HepG2 (cell line): Measurements from ENCODE around the gene GAL3ST2. TPM values are rescaled to one million over a fixed set of nuclear protein-coding genes. Genes with fewer than 3 reads are reported as not detected.

Source experiments
- ATAC-seq: fragments of 200-7000 bp; cut with Tn5 transposase; 3 replicates; pipeline ENCODE4 v1.9.1; 2020; ENCODE audit warnings: mild to moderate bottlenecking, moderate library complexity
- BruUV-seq: library from RNA; stranded (reverse); fragments of 400-500 nt; replicated peaks from 2 replicates; lab custom pipeline; 2021; lab: Mats Ljungman, UMichigan
- CTCF ChIA-PET: fragments of 300-600 bp; formaldehyde crosslinking; extraction: SDS; loops from one replicate; lab custom pipeline; 2021; ENCODE audit warnings: low total read pairs, inconsistent platforms, low intra/inter-chr PET ratio; lab: Yijun Ruan, JAX
- POLR2A ChIA-PET: fragments of 350-600 bp; sonication (Branson Sonifier 250); formaldehyde crosslinking; loops from one replicate; lab custom pipeline; 2020; ENCODE audit warnings: antibody characterized with exemption, inconsistent platforms; lab: Yijun Ruan, JAX
- DNase-seq: peaks from one replicate; pipeline ENCODE4 v3.0.0-alpha.2; 2015; ENCODE audit warnings: low spot score
- FAIRE-seq: peaks from 3 replicates; lab custom pipeline; 2011; peaks lifted over from hg19 to GRCh38; lab: Jason Lieb, UNC
- H2AFZ ChIP-seq: one replicate; pipeline ENCODE4 v1.6.1; 2011; ENCODE audit warnings: low read length, inconsistent platforms
- H3K27ac ChIP-seq: fragments of 300-600 bp; 3 replicates; pipeline ENCODE4 v1.8.0; 2011; ENCODE audit warnings: mixed run types, mild to moderate bottlenecking, mixed read lengths, low read length, inconsistent platforms; ENCODE audit not compliant: insufficient read depth; ENCODE audit errors: extremely low read length
- H3K27me3 ChIP-seq, 2 experiments: fragments of 200-600 bp in 1 of 2; 2 replicates in 1 of 2; 3 replicates in 1 of 2; pipeline versions ENCODE4 v1.6.0 to v1.8.0; 2011; ENCODE audit warnings: low read length in 2 of 2, mild to moderate bottlenecking in 2 of 2, moderate library complexity in 2 of 2, inconsistent platforms in 1 of 2; ENCODE audit not compliant: insufficient read depth in 2 of 2, control insufficient read depth in 1 of 2
- H3K36me3 ChIP-seq, 2 experiments: fragments of 200-600 bp in 1 of 2; replicated peaks in 1 of 2; 2 replicates in 1 of 2; 3 replicates in 1 of 2; pipeline versions ENCODE4 v1.5.1 to v1.8.0; 2011; ENCODE audit warnings: low read length in 2 of 2, inconsistent platforms in 1 of 2; ENCODE audit not compliant: insufficient read depth in 2 of 2, control insufficient read depth in 1 of 2
- H3K4me1 ChIP-seq: 2 replicates; pipeline ENCODE4 v1.5.1; 2012; ENCODE audit warnings: low read length, inconsistent platforms; ENCODE audit not compliant: insufficient read depth
- H3K4me2 ChIP-seq: 2 replicates; pipeline ENCODE4 v1.6.0; 2011; ENCODE audit warnings: low read depth, low read length, inconsistent platforms
- H3K4me3 ChIP-seq, 3 experiments: fragments of 200-600 bp in 1 of 3; sonication (generic), shearing (Covaris generic) in 1 of 3; replicated peaks in 1 of 3; 2 replicates each; pipeline ENCODE4 v1.5.1; 2011 to 2016; ENCODE audit warnings: low read length in 3 of 3, inconsistent platforms in 2 of 3, low read depth in 2 of 3, mild to moderate bottlenecking in 2 of 3, control low read depth in 1 of 3, mixed read lengths in 1 of 3; ENCODE audit not compliant: insufficient read depth in 1 of 3
- H3K79me2 ChIP-seq: one replicate; pipeline ENCODE4 v1.6.1; 2011; ENCODE audit warnings: low read length, inconsistent platforms; ENCODE audit not compliant: insufficient read depth
- H3K9ac ChIP-seq: 2 replicates; pipeline ENCODE4 v1.6.0; 2011; ENCODE audit warnings: mild to moderate bottlenecking, low read depth, low read length, inconsistent platforms; ENCODE audit not compliant: insufficient read depth
- H3K9me3 ChIP-seq: 2 replicates; pipeline ENCODE4 v1.5.1; 2012; ENCODE audit warnings: mild to moderate bottlenecking, low read length
- H4K20me1 ChIP-seq: 2 replicates; pipeline ENCODE4 v1.6.0; 2011; ENCODE audit warnings: inconsistent platforms, mild to moderate bottlenecking, low read length, moderate library complexity; ENCODE audit not compliant: insufficient read depth
- CCAR2 ChIP-seq: fragments of 200-400 bp; formaldehyde crosslinking; optimal IDR thresholded peaks from 2 replicates; pipeline ENCODE3; 2018; ENCODE audit warnings: low read depth, mild to moderate bottlenecking, low read length, moderate library complexity
- GABPA ChIP-seq, 2 experiments: IDR thresholded peaks; 2 replicates each; pipeline ENCODE4 v1.6.1; 2011 to 2016; ENCODE audit warnings: low read depth in 2 of 2, low read length in 1 of 2, missing biosample characterization in 1 of 2, missing genetic modification characterization in 1 of 2
- HOXD1 ChIP-seq: sonication (generic); formaldehyde crosslinking; IDR thresholded peaks from 2 replicates; pipeline ENCODE4 v1.5.0; 2020; ENCODE audit warnings: missing genetic modification reagents
- PTBP1 ChIP-seq: fragments of 200-400 bp; formaldehyde crosslinking; IDR thresholded peaks from 2 replicates; pipeline ENCODE4 v1.6.1; 2018; ENCODE audit warnings: low read length, low read depth; ENCODE audit not compliant: poor library complexity, severe bottlenecking
- RFXANK ChIP-seq: IDR thresholded peaks from 2 replicates; pipeline ENCODE4 v1.6.1; 2016
- SMC3 ChIP-seq: IDR thresholded peaks from 2 replicates; pipeline ENCODE4 v1.6.1; 2011; ENCODE audit warnings: low read length, improper control_type of control experiment
- SYNCRIP ChIP-seq: fragments of 200-400 bp; formaldehyde crosslinking; IDR thresholded peaks from 2 replicates; pipeline ENCODE4 v1.6.1; 2018; ENCODE audit warnings: mild to moderate bottlenecking, low read depth, low read length; ENCODE audit not compliant: insufficient read depth
- ZNF329 ChIP-seq: sonication (generic); formaldehyde crosslinking; IDR thresholded peaks from 2 replicates; pipeline ENCODE4 v1.9.0; 2021; ENCODE audit warnings: low read depth, mild to moderate bottlenecking, missing genetic modification reagents
- ZNF333 ChIP-seq: sonication (generic); formaldehyde crosslinking; IDR thresholded peaks from 2 replicates; pipeline ENCODE4 v1.4.0; 2020; ENCODE audit warnings: mild to moderate bottlenecking, missing genetic modification reagents, borderline replicate concordance
- WGBS: methylation state at CpG from one replicate; pipeline ENCODE4 v1.1.6; 2017; ENCODE audit warnings: low lambda C conversion rate; 5-methylcytosine and 5-hydroxymethylcytosine counted together
- in situ Hi-C: cut with HindIII; loops from 2 replicates; pipeline ENCODE4 v1.10.0; 2017; ENCODE audit warnings: low pct_unique_long_range_greater_than_20kb; ENCODE audit not compliant: extremely low pct_ligation_motif_present
- intact Hi-C: fragments of 100-400 bp; cut with micrococcal nuclease; formaldehyde crosslinking; loops from one replicate; pipeline ENCODE4 v1.10.0; 2022; ENCODE audit not compliant: unreplicated experiment
- polyA plus RNA-seq, 8 experiments: library from polyadenylated mRNA; depleted of rRNA in 3 of 8; stranded (reverse) in 7 of 8; unstranded in 1 of 8; fragments of >200 nt; fragmentation: Illumina TruSeq in 4 of 8; extraction: Trizol in 4 of 8; gene quantifications; 2 replicates each; pipeline versions ENCODE4 v1.2.1 to v1.2.3, GENCODE V29; 2011 to 2016; ENCODE audit warnings: low read depth in 4 of 8, missing spikeins in 1 of 8, mixed read lengths in 1 of 8; ENCODE audit not compliant: insufficient read depth in 1 of 8
- total RNA-seq, 5 experiments: library from RNA; depleted of rRNA; stranded (reverse); fragments of >200 nt; fragmentation: Illumina TruSeq; extraction: Trizol; gene quantifications; 2 replicates each; pipeline ENCODE4 v1.2.3, GENCODE V29; 2016; ENCODE audit warnings: low read depth in 1 of 5
- TF ChIP-seq, protein P1 (sequence below): IDR thresholded peaks from 2 replicates; pipeline ENCODE4 v1.6.1; 2016; ENCODE audit warnings: missing compliant biosample characterization, missing genetic modification reagents, borderline replicate concordance
- TF ChIP-seq, protein P2 (sequence below): sonication (generic); formaldehyde crosslinking; IDR thresholded peaks from 2 replicates; pipeline ENCODE4 v1.4.0; 2020; ENCODE audit warnings: missing genetic modification reagents

Gene GAL3ST2
- total and polyA plus RNA-seq, 2 of the 13 experiments (the other 11 are each of a cell fraction or from before 2014, with no cell fraction given), result 0.17 to 0.20 TPM

DNA sequence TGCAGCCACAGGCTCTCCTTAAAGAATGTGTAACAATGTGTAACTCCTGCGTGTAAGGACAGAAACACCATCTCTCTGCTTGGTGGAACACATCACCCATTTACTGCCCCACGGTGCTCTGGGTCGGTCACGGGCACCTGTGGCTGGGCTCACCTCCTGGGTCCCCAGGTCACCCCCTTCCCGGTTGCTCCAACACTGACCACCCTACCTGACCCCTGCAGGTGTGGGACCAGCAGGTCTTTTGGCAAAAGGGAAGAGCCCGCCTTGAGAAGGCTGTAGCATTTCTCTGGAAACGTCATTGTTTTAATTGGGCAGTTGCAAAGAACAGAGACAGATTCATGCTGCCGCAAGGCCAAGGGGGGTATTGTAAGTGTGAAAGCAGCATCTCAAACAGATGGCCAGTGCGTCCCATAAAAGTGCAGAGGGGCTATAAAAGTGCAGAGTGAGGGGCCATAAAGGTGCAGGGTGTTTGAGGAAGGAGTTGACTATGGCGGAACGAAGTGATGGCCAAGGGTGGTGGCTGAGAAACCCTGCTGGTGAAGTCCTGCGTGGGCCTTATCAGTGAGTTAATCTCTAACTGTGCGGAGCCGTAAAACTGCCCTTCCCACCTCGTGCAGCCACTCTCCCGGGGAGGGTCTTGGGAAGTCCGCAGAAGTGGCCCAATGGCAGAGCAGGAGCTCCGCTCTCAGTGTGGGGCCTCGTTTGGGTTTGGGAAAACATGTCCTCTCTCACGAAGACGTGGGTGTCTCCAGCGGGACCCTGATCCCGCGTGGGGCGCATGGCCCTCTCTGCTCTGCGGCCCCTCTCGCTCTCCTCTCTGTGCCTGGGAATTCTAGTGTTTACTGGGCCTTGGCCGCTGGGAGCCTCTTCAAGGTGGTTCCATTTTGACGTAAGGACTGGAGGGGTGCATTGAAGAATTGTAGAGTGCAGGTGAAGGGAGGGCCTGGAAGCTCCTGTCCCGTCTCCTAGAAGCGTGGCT, 18.7 kb downstream of the GAL3ST2 start:
- CTCF ChIA-PET, result no interaction called here
- in situ Hi-C loops, result no loop called here
- no peaks in the 10 kb centered on the region for H3K36me3 ChIP-seq
- BruUV-seq, result no TSS peak
- WGBS, result 84% methylated on average over 31 of the region's 31 CpGs
- H3K4me3 ChIP-seq, result no peak overlapping the region
- H3K27ac ChIP-seq, result no peak overlapping the region
- DNase-seq, result no peak
- no peak for TF ChIP-seq RFXANK (CRISPR knock-in tag)
- no peak for TF ChIP-seq SMC3
- TF ChIP-seq, protein P1, sequence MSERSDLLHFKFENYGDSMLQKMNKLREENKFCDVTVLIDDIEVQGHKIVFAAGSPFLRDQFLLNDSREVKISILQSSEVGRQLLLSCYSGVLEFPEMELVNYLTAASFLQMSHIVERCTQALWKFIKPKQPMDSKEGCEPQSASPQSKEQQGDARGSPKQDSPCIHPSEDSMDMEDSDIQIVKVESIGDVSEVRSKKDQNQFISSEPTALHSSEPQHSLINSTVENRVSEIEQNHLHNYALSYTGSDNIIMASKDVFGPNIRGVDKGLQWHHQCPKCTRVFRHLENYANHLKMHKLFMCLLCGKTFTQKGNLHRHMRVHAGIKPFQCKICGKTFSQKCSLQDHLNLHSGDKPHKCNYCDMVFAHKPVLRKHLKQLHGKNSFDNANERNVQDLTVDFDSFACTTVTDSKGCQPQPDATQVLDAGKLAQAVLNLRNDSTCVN, result no peak
- TF ChIP-seq PTBP1, result no peak
- TF ChIP-seq ZNF333 (CRISPR knock-in tag), result no peak
- TF ChIP-seq ZNF329 (CRISPR knock-in tag), result no peak
- no peak for TF ChIP-seq GABPA (IDR thresholded peaks at IDR 0.05; ENCODE audit: low read depth, low read length)
- no peak for TF ChIP-seq GABPA (CRISPR knock-in tag; IDR thresholded peaks at IDR 0.05; ENCODE audit: low read depth)
- TF ChIP-seq CCAR2, result no peak
- TF ChIP-seq SYNCRIP, result no peak
- no peak for TF ChIP-seq HOXD1
- TF ChIP-seq, protein P2, sequence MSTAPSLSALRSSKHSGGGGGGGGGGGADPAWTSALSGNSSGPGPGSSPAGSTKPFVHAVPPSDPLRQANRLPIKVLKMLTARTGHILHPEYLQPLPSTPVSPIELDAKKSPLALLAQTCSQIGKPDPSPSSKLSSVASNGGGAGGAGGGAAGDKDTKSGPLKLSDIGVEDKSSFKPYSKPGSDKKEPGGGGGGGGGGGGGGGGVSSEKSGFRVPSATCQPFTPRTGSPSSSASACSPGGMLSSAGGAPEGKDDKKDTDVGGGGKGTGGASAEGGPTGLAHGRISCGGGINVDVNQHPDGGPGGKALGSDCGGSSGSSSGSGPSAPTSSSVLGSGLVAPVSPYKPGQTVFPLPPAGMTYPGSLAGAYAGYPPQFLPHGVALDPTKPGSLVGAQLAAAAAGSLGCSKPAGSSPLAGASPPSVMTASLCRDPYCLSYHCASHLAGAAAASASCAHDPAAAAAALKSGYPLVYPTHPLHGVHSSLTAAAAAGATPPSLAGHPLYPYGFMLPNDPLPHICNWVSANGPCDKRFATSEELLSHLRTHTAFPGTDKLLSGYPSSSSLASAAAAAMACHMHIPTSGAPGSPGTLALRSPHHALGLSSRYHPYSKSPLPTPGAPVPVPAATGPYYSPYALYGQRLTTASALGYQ (CRISPR knock-in tag), result no peak
- TF ChIP-seq, all 625 proteins: peak for 0
- no peak overlapping the region for H2AFZ ChIP-seq
- H3K79me2 ChIP-seq, result no peaks in the 10 kb centered on the region
- H3K4me1 ChIP-seq, result peaks cover 24% of the 10 kb centered on the region
- POLR2A ChIA-PET, result interaction anchor here (1.4 to 2.3 kb wide), 2 partner anchors 13 to 20 kb away, joined by 3 to 7 read pairs; no protein-coding TSS in a partner anchor
- FAIRE-seq (no peak), ATAC-seq (no peak)
- intact Hi-C loops, result no loop called here
- no peaks in the 10 kb centered on the region; a peak in 1 of 5 replicates for H3K27me3 ChIP-seq
- H3K9me3 ChIP-seq, result no peaks in the 10 kb centered on the region
- H4K20me1 ChIP-seq, result no peaks in the 10 kb centered on the region
- no peak overlapping the region for H3K4me2 ChIP-seq
- H3K9ac ChIP-seq, result no peak overlapping the region
